SK-N-SH (cell line): ENCODE measurements around the gene UNKL. TPM values are rescaled to one million over a fixed set of nuclear protein-coding genes. Genes with fewer than 3 reads are reported as not detected.

ENCODE experiments used
- polyA plus RNA-seq, 3 experiments: library from polyadenylated mRNA; depleted of rRNA; stranded (reverse); fragments of >200 nt; gene quantifications; 2 replicates each; pipeline ENCODE4 v1.2.3, GENCODE V29; 2012

The UNKL gene
- polyA plus RNA-seq, 1 of the 3 experiments (the other 2 are of a cell fraction), result 16.4 TPM

Other genes starting within 250 kb of the UNKL start
- not detected in 2 replicates for gene TPSG1, start 189.4 kb downstream of the UNKL start, polyA plus RNA-seq (2012; rRNA removed)
- gene TPSB2, start 184.5 kb downstream of the UNKL start, polyA plus RNA-seq (2012; rRNA removed), result not detected in 2 replicates
- not detected in 2 replicates for gene TPSAB1, start 174.0 kb downstream of the UNKL start, polyA plus RNA-seq (2012; rRNA removed)
- gene TPSD1, start 158.6 kb downstream of the UNKL start, polyA plus RNA-seq (2012; rRNA removed), result not detected in 2 replicates
- 107 and 113 TPM in 2 replicates for gene UBE2I, start 105.1 kb downstream of the UNKL start, polyA plus RNA-seq (2012; rRNA removed)
- gene BAIAP3, start 81.1 kb downstream of the UNKL start, polyA plus RNA-seq (2012; rRNA removed), result 1.1 and 2.0 TPM in 2 replicates
- gene TSR3, start 62.8 kb downstream of the UNKL start, polyA plus RNA-seq (2012; rRNA removed), result 67.6 and 87.3 TPM in 2 replicates
- gene GNPTG, start 62.8 kb downstream of the UNKL start, polyA plus RNA-seq (2012; rRNA removed), result 113 and 114 TPM in 2 replicates
- gene UQCC4, start 6.0 kb upstream of the UNKL start, polyA plus RNA-seq (2012; rRNA removed), result 47.6 and 51.9 TPM in 2 replicates
- not detected in 2 replicates for gene PERCC1, start 16.4 kb upstream of the UNKL start, polyA plus RNA-seq (2012; rRNA removed)
- gene CCDC154, start 29.9 kb upstream of the UNKL start, polyA plus RNA-seq (2012; rRNA removed), result 0.35 and 0.41 TPM in 2 replicates
- 22.7 and 44.3 TPM in 2 replicates for gene CLCN7, start 60.3 kb upstream of the UNKL start, polyA plus RNA-seq (2012; rRNA removed)
- gene PTX4, start 74.2 kb upstream of the UNKL start, polyA plus RNA-seq (2012; rRNA removed), result not detected in 2 replicates
- gene TELO2, start 78.7 kb upstream of the UNKL start, polyA plus RNA-seq (2012; rRNA removed), result 19.1 and 24.2 TPM in 2 replicates
- gene TMEM204, start 119.0 kb upstream of the UNKL start, polyA plus RNA-seq (2012; rRNA removed), result 2.1 and 2.3 TPM in 2 replicates
- 13.5 and 19.3 TPM in 2 replicates for gene IFT140, start 197.4 kb upstream of the UNKL start, polyA plus RNA-seq (2012; rRNA removed)
- 7.6 and 9.5 TPM in 2 replicates for gene CRAMP1, start 197.7 kb upstream of the UNKL start, polyA plus RNA-seq (2012; rRNA removed)